ENCODE data around the gene ZNF385C.

DNA sequence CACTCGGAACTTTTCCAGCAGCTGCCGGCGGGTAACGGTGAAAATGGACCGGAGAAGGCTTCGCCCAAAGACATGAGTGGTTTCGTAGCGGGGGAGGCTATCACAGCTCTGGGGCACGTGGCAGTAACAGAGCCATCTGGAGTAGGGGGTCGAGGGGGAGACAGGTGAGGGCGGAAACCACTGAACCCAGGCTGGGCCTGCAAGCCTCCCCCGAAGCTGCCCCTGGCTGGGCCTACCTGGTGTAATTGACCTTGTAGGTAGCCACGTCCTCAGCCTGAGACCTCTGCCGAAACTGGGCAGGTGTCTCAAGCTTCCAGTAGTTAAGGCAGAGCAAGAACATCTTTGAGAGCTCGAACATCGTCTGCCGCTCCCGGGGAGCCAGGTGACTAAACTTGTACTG lies 21.0 kb upstream of the ZNF385C start:
- TF ChIP-seq, protein P1, sequence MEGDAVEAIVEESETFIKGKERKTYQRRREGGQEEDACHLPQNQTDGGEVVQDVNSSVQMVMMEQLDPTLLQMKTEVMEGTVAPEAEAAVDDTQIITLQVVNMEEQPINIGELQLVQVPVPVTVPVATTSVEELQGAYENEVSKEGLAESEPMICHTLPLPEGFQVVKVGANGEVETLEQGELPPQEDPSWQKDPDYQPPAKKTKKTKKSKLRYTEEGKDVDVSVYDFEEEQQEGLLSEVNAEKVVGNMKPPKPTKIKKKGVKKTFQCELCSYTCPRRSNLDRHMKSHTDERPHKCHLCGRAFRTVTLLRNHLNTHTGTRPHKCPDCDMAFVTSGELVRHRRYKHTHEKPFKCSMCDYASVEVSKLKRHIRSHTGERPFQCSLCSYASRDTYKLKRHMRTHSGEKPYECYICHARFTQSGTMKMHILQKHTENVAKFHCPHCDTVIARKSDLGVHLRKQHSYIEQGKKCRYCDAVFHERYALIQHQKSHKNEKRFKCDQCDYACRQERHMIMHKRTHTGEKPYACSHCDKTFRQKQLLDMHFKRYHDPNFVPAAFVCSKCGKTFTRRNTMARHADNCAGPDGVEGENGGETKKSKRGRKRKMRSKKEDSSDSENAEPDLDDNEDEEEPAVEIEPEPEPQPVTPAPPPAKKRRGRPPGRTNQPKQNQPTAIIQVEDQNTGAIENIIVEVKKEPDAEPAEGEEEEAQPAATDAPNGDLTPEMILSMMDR (IDR thresholded peaks at IDR 0.05), result no peak
- TF ChIP-seq POLR2A (IDR thresholded peaks at IDR 0.05), result no peak

Data from body of pancreas (tissue), 4 donors.